ENCODE measurements around the gene GOPC. TPM values are rescaled to one million over a fixed set of nuclear protein-coding genes. Genes with fewer than 3 reads are reported as not detected.

Gene GOPC
- total RNA-seq, 1 donor from 2014 or later, result 31.8 TPM

DNA sequence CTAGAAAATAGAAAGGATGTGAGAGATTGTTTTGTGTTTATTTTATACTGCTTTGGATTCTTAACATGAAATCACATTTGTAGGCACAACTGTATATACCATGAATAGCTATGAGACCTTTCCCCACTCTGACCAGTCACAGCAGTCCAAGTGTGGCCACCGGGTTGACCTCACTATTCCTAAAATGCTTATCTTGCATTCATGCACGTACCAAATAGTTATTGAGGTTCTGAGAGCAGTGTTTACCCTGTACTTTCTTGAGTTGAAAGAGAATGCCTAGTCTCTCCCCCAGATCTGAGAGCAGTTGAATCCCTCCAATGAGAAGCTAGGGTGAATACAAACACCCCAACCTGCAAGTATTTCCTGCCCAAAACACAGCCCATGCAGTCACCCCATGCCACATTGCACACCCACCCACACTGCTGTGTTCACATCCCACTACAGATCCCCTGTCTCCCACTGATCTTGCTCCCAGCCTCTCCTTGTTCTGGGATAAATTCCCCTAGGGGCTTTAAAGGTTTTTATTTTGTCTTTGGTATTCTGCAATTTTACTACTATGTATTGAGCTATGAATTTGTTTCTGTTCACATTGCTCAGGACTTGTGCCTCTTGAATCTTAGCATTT, 51.6 kb downstream of the GOPC start:
- H3K27me3 ChIP-seq (ENCODE audit: control insufficient read depth in 3 of 3, insufficient read depth in 3 of 3, low read length in 3 of 3), result no peaks in the 10 kb centered on the region
- H3K36me3 ChIP-seq (ENCODE audit: control insufficient read depth in 3 of 3, insufficient read depth in 3 of 3, low read length in 3 of 3), result peaks cover 0 to 8% (median 7%) of the 10 kb centered on the region in 3 donors
- H3K9ac ChIP-seq (ENCODE audit: low read depth in 1 of 3, low read length in 3 of 3), result peak overlapping the region in 1 of 3 donors; percentile 13
- no peaks in the 10 kb centered on the region for H3K9me3 ChIP-seq (ENCODE audit: control insufficient read depth in 3 of 3, low read length in 3 of 3)
- no peak overlapping the region for H3K4me3 ChIP-seq (ENCODE audit: low read length in 3 of 3)
- H3K27ac ChIP-seq (ENCODE audit: low read depth, low read length), result no peak overlapping the region
- H3K4me1 ChIP-seq (ENCODE audit: control insufficient read depth in 3 of 3, insufficient read depth in 3 of 3, low read length in 3 of 3), result peaks cover 22 to 27% (median 22%) of the 10 kb centered on the region in 3 donors

- Histone ChIP-seq H3K27ac (ENCODE audit: low read depth, low read length) (no peak overlapping the region), H3K27me3 (ENCODE audit: control insufficient read depth in 3 of 3, insufficient read depth in 3 of 3, low read length in 3 of 3) (no peaks in the 10 kb centered on the region)
Observed at GRCh38 chr6:117550078-117550600, 52.2 kb downstream of the GOPC start.

DNA sequence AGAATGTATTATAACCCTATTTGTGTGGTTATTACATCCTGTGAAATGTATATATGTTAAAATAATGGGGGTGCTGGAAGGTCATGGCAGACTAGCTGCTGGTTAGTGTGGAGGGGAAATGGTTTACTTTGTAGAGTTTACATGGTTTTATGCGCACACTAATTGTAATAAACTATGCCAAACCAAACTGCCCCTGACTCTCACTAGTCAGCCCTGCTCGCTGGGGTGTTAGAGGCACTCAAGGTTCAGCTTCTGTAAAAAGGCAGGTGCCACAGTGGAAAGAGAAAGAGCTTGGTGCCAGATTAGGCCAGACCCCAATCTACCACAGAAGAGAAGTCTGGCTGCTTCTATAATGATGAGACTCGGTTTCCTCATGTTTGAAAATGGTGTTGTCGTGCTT, 52.7 kb downstream of the GOPC start:
- peaks cover 0 to 9% (median 8%) of the 10 kb centered on the region in 3 donors for H3K36me3 ChIP-seq (ENCODE audit: control insufficient read depth in 3 of 3, insufficient read depth in 3 of 3, low read length in 3 of 3)
- no peak overlapping the region for H3K4me3 ChIP-seq (ENCODE audit: low read length in 3 of 3)
- H3K9ac ChIP-seq (ENCODE audit: low read depth in 1 of 3, low read length in 3 of 3), result peak overlapping the region in 1 of 3 donors; percentile 9
- H3K27ac ChIP-seq (ENCODE audit: low read depth, low read length), result no peak overlapping the region
- no peaks in the 10 kb centered on the region for H3K27me3 ChIP-seq (ENCODE audit: control insufficient read depth in 3 of 3, insufficient read depth in 3 of 3, low read length in 3 of 3)
- no peaks in the 10 kb centered on the region for H3K9me3 ChIP-seq (ENCODE audit: control insufficient read depth in 3 of 3, low read length in 3 of 3)
- H3K4me1 ChIP-seq (ENCODE audit: control insufficient read depth in 3 of 3, insufficient read depth in 3 of 3, low read length in 3 of 3), result peaks cover 29 to 31% (median 29%) of the 10 kb centered on the region in 3 donors

More at GRCh38 chr6:117550078-117550600, 52.2 kb downstream of the GOPC start:
- Histone ChIP-seq H3K36me3 (ENCODE audit: control insufficient read depth in 3 of 3, insufficient read depth in 3 of 3, low read length in 3 of 3) (peaks cover 0 to 8% (median 7%) of the 10 kb centered on the region in 3 donors), H3K4me3 (ENCODE audit: low read length in 3 of 3) (no peak overlapping the region), H3K9me3 (ENCODE audit: control insufficient read depth in 3 of 3, low read length in 3 of 3) (no peaks in the 10 kb centered on the region), H3K9ac (ENCODE audit: low read depth in 1 of 3, low read length in 3 of 3) (no peak overlapping the region), H3K4me1 (ENCODE audit: control insufficient read depth in 3 of 3, insufficient read depth in 3 of 3, low read length in 3 of 3) (peaks cover 24 to 29% (median 25%) of the 10 kb centered on the region in 3 donors)

GRCh38 chr6:117548797-117549301, 53.5 kb downstream of the GOPC start:
- Histone ChIP-seq H3K27ac (ENCODE audit: low read depth, low read length) (no peak overlapping the region), H3K4me1 (ENCODE audit: control insufficient read depth in 3 of 3, insufficient read depth in 3 of 3, low read length in 3 of 3) (peaks cover 29 to 31% (median 29%) of the 10 kb centered on the region in 3 donors), H3K9ac (ENCODE audit: low read depth in 1 of 3, low read length in 3 of 3) (peak overlapping the region in 2 of 3 donors; percentile 69 to 88), H3K9me3 (ENCODE audit: control insufficient read depth in 3 of 3, low read length in 3 of 3) (no peaks in the 10 kb centered on the region), H3K36me3 (ENCODE audit: control insufficient read depth in 3 of 3, insufficient read depth in 3 of 3, low read length in 3 of 3) (peaks cover 0 to 12% (median 10%) of the 10 kb centered on the region in 3 donors), H3K27me3 (ENCODE audit: control insufficient read depth in 3 of 3, insufficient read depth in 3 of 3, low read length in 3 of 3) (no peaks in the 10 kb centered on the region), H3K4me3 (ENCODE audit: low read length in 3 of 3) (peak overlapping the region; percentile 64 to 79 (median 71))

DNA sequence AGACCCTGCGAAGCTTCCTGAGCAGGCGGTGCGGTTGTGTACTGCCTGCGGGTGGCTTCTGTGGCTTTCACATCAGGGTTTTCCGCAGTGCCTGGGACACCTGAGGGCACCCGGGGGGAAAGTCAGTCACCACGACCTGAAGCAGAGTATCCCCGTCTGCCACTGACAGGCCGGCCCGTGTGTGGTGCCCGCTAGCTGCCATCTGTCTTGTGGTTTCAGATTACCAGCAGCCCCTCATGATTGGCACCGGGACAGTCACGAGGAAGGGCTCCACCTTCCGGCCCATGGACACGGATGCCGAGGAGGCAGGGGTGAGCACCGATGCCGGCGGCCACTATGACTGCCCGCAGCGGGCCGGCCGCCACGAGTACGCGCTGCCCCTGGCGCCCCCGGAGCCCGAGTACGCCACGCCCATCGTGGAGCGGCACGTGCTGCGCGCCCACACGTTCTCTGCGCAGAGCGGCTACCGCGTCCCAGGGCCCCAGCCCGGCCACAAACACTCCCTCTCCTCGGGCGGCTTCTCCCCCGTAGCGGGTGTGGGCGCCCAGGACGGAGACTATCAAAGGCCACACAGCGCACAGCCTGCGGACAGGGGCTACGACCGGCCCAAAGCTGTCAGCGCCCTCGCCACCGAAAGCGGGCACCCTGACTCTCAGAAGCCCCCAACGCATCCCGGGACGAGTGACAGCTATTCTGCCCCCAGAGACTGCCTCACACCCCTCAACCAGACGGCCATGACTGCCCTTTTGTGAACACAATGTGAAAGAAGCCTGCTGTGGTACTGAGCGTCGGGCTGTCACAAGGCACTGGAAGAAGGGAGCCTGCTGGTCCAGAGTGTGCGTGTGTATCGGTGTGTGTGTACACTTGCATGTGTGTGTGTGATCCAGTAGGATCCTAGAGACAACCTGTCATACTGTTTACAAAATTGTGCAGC, 54.4 kb downstream of the GOPC start:
- peak overlapping the region; percentile 69 to 88 (median 81) for H3K9ac ChIP-seq (ENCODE audit: low read depth in 1 of 3, low read length in 3 of 3)
- H3K27ac ChIP-seq (ENCODE audit: low read depth, low read length), result peak overlapping the region; percentile 89
- no peaks in the 10 kb centered on the region for H3K9me3 ChIP-seq (ENCODE audit: control insufficient read depth in 3 of 3, low read length in 3 of 3)
- H3K27me3 ChIP-seq (ENCODE audit: control insufficient read depth in 3 of 3, insufficient read depth in 3 of 3, low read length in 3 of 3), result no peaks in the 10 kb centered on the region
- H3K4me3 ChIP-seq (ENCODE audit: low read length in 3 of 3), result peak overlapping the region; percentile 64 to 79 (median 71)
- peaks cover 0 to 17% (median 12%) of the 10 kb centered on the region in 3 donors for H3K36me3 ChIP-seq (ENCODE audit: control insufficient read depth in 3 of 3, insufficient read depth in 3 of 3, low read length in 3 of 3)
- H3K4me1 ChIP-seq (ENCODE audit: control insufficient read depth in 3 of 3, insufficient read depth in 3 of 3, low read length in 3 of 3), result peaks cover 29 to 31% (median 29%) of the 10 kb centered on the region in 3 donors

DNA sequence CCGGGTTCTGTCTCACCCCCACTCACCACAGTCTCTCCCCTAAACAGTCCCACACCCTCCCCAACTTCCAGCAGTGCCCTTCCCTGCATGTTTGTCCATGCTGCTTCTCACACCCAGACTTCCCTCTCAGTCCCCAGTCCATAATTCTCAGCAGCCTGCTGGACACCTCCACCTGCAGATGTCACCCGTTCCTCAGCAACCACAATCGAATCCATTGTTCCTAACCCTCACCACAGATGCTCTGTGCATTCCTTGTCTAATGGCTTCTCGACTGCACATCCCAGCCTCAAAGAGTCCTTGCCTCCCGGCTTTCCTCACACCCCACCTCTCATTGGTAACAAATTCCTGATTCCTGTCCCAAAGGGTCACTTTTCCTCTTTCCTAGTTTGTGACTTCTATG, 55.6 kb downstream of the GOPC start:
- Histone ChIP-seq H3K9ac (ENCODE audit: low read depth in 1 of 3, low read length in 3 of 3) (no peak overlapping the region), H3K4me3 (ENCODE audit: low read length in 3 of 3) (no peak overlapping the region), H3K36me3 (ENCODE audit: control insufficient read depth in 3 of 3, insufficient read depth in 3 of 3, low read length in 3 of 3) (peaks cover 0 to 19% (median 12%) of the 10 kb centered on the region in 3 donors), H3K9me3 (ENCODE audit: control insufficient read depth in 3 of 3, low read length in 3 of 3) (no peaks in the 10 kb centered on the region), H3K27ac (ENCODE audit: low read depth, low read length) (no peak overlapping the region), H3K4me1 (ENCODE audit: control insufficient read depth in 3 of 3, insufficient read depth in 3 of 3, low read length in 3 of 3) (peaks cover 29 to 31% (median 29%) of the 10 kb centered on the region in 3 donors), H3K27me3 (ENCODE audit: control insufficient read depth in 3 of 3, insufficient read depth in 3 of 3, low read length in 3 of 3) (no peaks in the 10 kb centered on the region)

DNA sequence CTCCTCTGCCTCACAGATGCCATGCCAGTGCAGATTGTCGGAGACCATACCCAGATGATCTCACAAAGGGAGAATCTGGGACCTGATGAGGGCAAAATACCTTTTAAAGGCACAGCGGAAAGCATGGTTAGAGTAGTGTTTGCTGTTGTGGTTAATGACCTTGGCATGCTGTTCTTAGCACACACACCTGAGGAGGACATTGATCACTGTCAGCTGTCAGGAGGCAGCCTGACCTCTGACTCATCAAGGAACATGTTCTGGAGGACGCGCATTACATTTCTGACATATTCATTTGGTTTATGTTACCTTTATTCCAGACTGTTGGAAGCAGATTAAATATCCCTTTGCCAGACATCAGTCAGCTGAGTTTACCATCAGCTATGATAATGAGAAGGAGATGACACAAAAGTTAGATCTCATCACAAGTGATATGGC, 57.1 kb downstream of the GOPC start:
- no peaks in the 10 kb centered on the region for H3K9me3 ChIP-seq (ENCODE audit: control insufficient read depth in 3 of 3, low read length in 3 of 3)
- H3K4me1 ChIP-seq (ENCODE audit: control insufficient read depth in 3 of 3, insufficient read depth in 3 of 3, low read length in 3 of 3), result peaks cover 29 to 31% (median 29%) of the 10 kb centered on the region in 3 donors
- H3K9ac ChIP-seq (ENCODE audit: low read depth in 1 of 3, low read length in 3 of 3), result peak overlapping the region in 2 of 3 donors; percentile 3 to 61
- H3K36me3 ChIP-seq (ENCODE audit: control insufficient read depth in 3 of 3, insufficient read depth in 3 of 3, low read length in 3 of 3), result peaks cover 0 to 26% (median 17%) of the 10 kb centered on the region in 3 donors
- no peak overlapping the region for H3K4me3 ChIP-seq (ENCODE audit: low read length in 3 of 3)
- H3K27me3 ChIP-seq (ENCODE audit: control insufficient read depth in 3 of 3, insufficient read depth in 3 of 3, low read length in 3 of 3), result no peaks in the 10 kb centered on the region
- H3K27ac ChIP-seq (ENCODE audit: low read depth, low read length), result peak overlapping the region; percentile 72

- peaks cover 29 to 31% (median 29%) of the 10 kb centered on the region in 3 donors for H3K4me1 ChIP-seq (ENCODE audit: control insufficient read depth in 3 of 3, insufficient read depth in 3 of 3, low read length in 3 of 3)
- peak overlapping the region; percentile 72 for H3K27ac ChIP-seq (ENCODE audit: low read depth, low read length)
- peak overlapping the region in 1 of 3 donors; percentile 61 for H3K9ac ChIP-seq (ENCODE audit: low read depth in 1 of 3, low read length in 3 of 3)
- no peaks in the 10 kb centered on the region for H3K27me3 ChIP-seq (ENCODE audit: control insufficient read depth in 3 of 3, insufficient read depth in 3 of 3, low read length in 3 of 3)
- H3K9me3 ChIP-seq (ENCODE audit: control insufficient read depth in 3 of 3, low read length in 3 of 3), result no peaks in the 10 kb centered on the region
- no peak overlapping the region for H3K4me3 ChIP-seq (ENCODE audit: low read length in 3 of 3)
- peaks cover 0 to 28% (median 17%) of the 10 kb centered on the region in 3 donors for H3K36me3 ChIP-seq (ENCODE audit: control insufficient read depth in 3 of 3, insufficient read depth in 3 of 3, low read length in 3 of 3)
Observed at GRCh38 chr6:117544716-117545115, 57.6 kb downstream of the GOPC start.

DNA sequence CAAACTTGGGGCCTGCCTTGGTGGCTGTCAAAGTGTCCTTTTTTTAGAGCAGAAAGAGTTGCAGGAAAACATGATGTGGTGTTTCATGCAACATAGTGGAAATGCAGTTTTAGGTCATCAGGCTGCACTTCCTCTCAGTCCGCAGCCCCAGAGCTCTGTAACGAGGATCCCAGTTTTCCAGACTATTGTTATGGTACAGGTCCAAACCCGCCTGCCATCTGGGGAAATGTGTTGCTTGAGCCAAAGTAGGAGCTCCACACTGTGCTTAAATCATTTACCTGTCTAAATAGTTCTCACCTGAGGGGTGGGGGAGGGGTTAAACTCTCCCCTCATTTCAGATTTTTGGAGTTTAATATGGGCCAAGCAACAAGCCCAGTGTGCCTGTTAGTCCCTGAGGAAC, 59.8 kb downstream of the GOPC start:
- Histone ChIP-seq H3K4me3 (ENCODE audit: low read length in 3 of 3) (no peak overlapping the region), H3K9me3 (ENCODE audit: control insufficient read depth in 3 of 3, low read length in 3 of 3) (no peaks in the 10 kb centered on the region), H3K4me1 (ENCODE audit: control insufficient read depth in 3 of 3, insufficient read depth in 3 of 3, low read length in 3 of 3) (peaks cover 15 to 21% (median 15%) of the 10 kb centered on the region in 3 donors), H3K27me3 (ENCODE audit: control insufficient read depth in 3 of 3, insufficient read depth in 3 of 3, low read length in 3 of 3) (no peaks in the 10 kb centered on the region), H3K27ac (ENCODE audit: low read depth, low read length) (no peak overlapping the region), H3K36me3 (ENCODE audit: control insufficient read depth in 3 of 3, insufficient read depth in 3 of 3, low read length in 3 of 3) (peaks cover 0 to 31% (median 17%) of the 10 kb centered on the region in 3 donors), H3K9ac (ENCODE audit: low read depth in 1 of 3, low read length in 3 of 3) (no peak overlapping the region)
